Mucosa of stomach (tissue), 1 donor: ENCODE measurements around the gene ARPC1B.
A peak's percentile ranks its signal among the peaks of the same experiment; 100 is the strongest.
"Not testable (repeated sequence)": the region's sequence is repeated elsewhere in the genome, so short reads cannot be mapped to it uniquely, and the experiment has no call there.

ENCODE experiments used
- H3K27me3 ChIP-seq: one replicate; pipeline ENCODE4 v1.7.0; 2013; ENCODE audit warnings: mild to moderate bottlenecking, low read length; ENCODE audit not compliant: control insufficient read depth, insufficient read depth
- H3K36me3 ChIP-seq: one replicate; pipeline ENCODE4 v1.7.0; 2013; ENCODE audit warnings: low read length; ENCODE audit not compliant: control insufficient read depth, insufficient read depth
- H3K4me1 ChIP-seq: one replicate; pipeline ENCODE4 v1.7.0; 2013; ENCODE audit warnings: mild to moderate bottlenecking, low read length; ENCODE audit not compliant: control insufficient read depth, insufficient read depth
- H3K4me3 ChIP-seq: one replicate; pipeline ENCODE4 v1.7.0; 2013; ENCODE audit warnings: low read length
- H3K9ac ChIP-seq: one replicate; pipeline ENCODE4 v1.7.0; 2013; ENCODE audit warnings: mild to moderate bottlenecking, low read length, moderate library complexity
- H3K9me3 ChIP-seq: one replicate; pipeline ENCODE4 v1.7.0; 2013; ENCODE audit warnings: mild to moderate bottlenecking, low read length, moderate library complexity; ENCODE audit not compliant: control insufficient read depth
- donor health status: Pancreatic carcinoma.

Gene ARPC1B

GRCh38 chr7:99372275-99373090 lies 2.0 kb upstream of the ARPC1B start:
- Histone ChIP-seq H3K4me3 (no peak overlapping the region), H3K36me3 (no peaks in the 10 kb centered on the region)

GRCh38 chr7:99373091-99374066 lies 1.2 kb upstream of the ARPC1B start:
- Histone ChIP-seq H3K9ac (peak overlapping the region; percentile 64), H3K36me3 (no peaks in the 10 kb centered on the region), H3K4me3 (no peak overlapping the region), H3K9me3 (no peaks in the 10 kb centered on the region), H3K27me3 (no peaks in the 10 kb centered on the region), H3K4me1 (peaks cover 6% of the 10 kb centered on the region)

More at GRCh38 chr7:99372275-99373090, 2.0 kb upstream of the ARPC1B start:
- Histone ChIP-seq H3K4me1 (peaks cover 6% of the 10 kb centered on the region), H3K9ac (peak overlapping the region; percentile 14), H3K9me3 (no peaks in the 10 kb centered on the region), H3K27me3 (no peaks in the 10 kb centered on the region)

GRCh38 chr7:99375070-99375807 lies 709 bp downstream of the ARPC1B start:
- Histone ChIP-seq H3K27me3 (no peaks in the 10 kb centered on the region), H3K4me1 (peaks cover 18% of the 10 kb centered on the region), H3K9ac (peak overlapping the region; percentile 64)

GRCh38 chr7:99379043-99379577 lies 4.6 kb downstream of the ARPC1B start:
- peaks cover 20% of the 10 kb centered on the region for H3K4me1 ChIP-seq
- H3K9ac ChIP-seq, result peak overlapping the region; percentile 59
- H3K27me3 ChIP-seq, result no peaks in the 10 kb centered on the region
- H3K9me3 ChIP-seq, result no peaks in the 10 kb centered on the region
- H3K36me3 ChIP-seq, result no peaks in the 10 kb centered on the region
- H3K4me3 ChIP-seq, result no peak overlapping the region

More at GRCh38 chr7:99375070-99375807, 709 bp downstream of the ARPC1B start:
- H3K9me3 ChIP-seq, result no peaks in the 10 kb centered on the region
- no peaks in the 10 kb centered on the region for H3K36me3 ChIP-seq
- H3K4me3 ChIP-seq, result peak overlapping the region; percentile 14

GRCh38 chr7:99379693-99380031 lies 5.1 kb downstream of the ARPC1B start:
- H3K27me3 ChIP-seq, H3K4me3 ChIP-seq, H3K36me3 ChIP-seq, H3K9me3 ChIP-seq: not testable (repeated sequence)
- H3K9ac ChIP-seq, result peak overlapping the region; percentile 59
- peaks cover 20% of the 10 kb centered on the region for H3K4me1 ChIP-seq

GRCh38 chr7:99380032-99380822 lies 5.7 kb downstream of the ARPC1B start:
- Histone ChIP-seq H3K4me1 (peaks cover 20% of the 10 kb centered on the region), H3K9ac (peak overlapping the region; percentile 59), H3K36me3 (no peaks in the 10 kb centered on the region), H3K27me3 (no peaks in the 10 kb centered on the region), H3K9me3 (no peaks in the 10 kb centered on the region), H3K4me3 (no peak overlapping the region)

- Histone ChIP-seq H3K27me3 (no peaks in the 10 kb centered on the region), H3K9ac (no peak overlapping the region), H3K9me3 (no peaks in the 10 kb centered on the region), H3K4me3 (no peak overlapping the region), H3K4me1 (peaks cover 20% of the 10 kb centered on the region), H3K36me3 (no peaks in the 10 kb centered on the region)
Observed at GRCh38 chr7:99380823-99381663, 6.5 kb downstream of the ARPC1B start.

- Histone ChIP-seq H3K27me3 (no peaks in the 10 kb centered on the region), H3K4me3 (no peak overlapping the region), H3K9me3 (no peaks in the 10 kb centered on the region), H3K36me3 (no peaks in the 10 kb centered on the region), H3K4me1 (peaks cover 20% of the 10 kb centered on the region), H3K9ac (no peak overlapping the region)
Observed at GRCh38 chr7:99381664-99382075, 7.1 kb downstream of the ARPC1B start.

- Histone ChIP-seq H3K27me3 (no peaks in the 10 kb centered on the region), H3K9me3 (no peaks in the 10 kb centered on the region), H3K4me1 (peaks cover 20% of the 10 kb centered on the region), H3K4me3 (no peak overlapping the region), H3K36me3 (no peaks in the 10 kb centered on the region), H3K9ac (no peak overlapping the region)
Observed at GRCh38 chr7:99383203-99383602, 8.7 kb downstream of the ARPC1B start.

- peaks cover 20% of the 10 kb centered on the region for H3K4me1 ChIP-seq
- no peaks in the 10 kb centered on the region for H3K36me3 ChIP-seq
- no peaks in the 10 kb centered on the region for H3K9me3 ChIP-seq
- no peaks in the 10 kb centered on the region for H3K27me3 ChIP-seq
- H3K4me3 ChIP-seq, result no peak overlapping the region
- H3K9ac ChIP-seq, result no peak overlapping the region
Observed at GRCh38 chr7:99383791-99384370, 9.4 kb downstream of the ARPC1B start.
